H1 (cell line): Measurements from ENCODE around the gene REC8.

Source experiments
- EGR1 ChIP-seq: IDR thresholded peaks from 2 replicates; pipeline ENCODE4 v1.6.1; 2011; ENCODE audit warnings: low read depth, low read length, borderline replicate concordance
- EZH2 ChIP-seq: fragments of 200-600 bp; sonication (generic); IDR thresholded peaks from 2 replicates; pipeline ENCODE4 v1.7.1; 2012; ENCODE audit warnings: low read depth, mild to moderate bottlenecking, moderate library complexity, low read length, inconsistent platforms; ENCODE audit not compliant: severe bottlenecking
- FOSL1 ChIP-seq: IDR thresholded peaks from 2 replicates; pipeline ENCODE4 v1.6.1; 2011; ENCODE audit warnings: mild to moderate bottlenecking, low read depth, low read length, moderate library complexity; ENCODE audit not compliant: insufficient read depth
- SIN3A ChIP-seq, 2 experiments: IDR thresholded peaks in 1 of 2; conservative IDR thresholded peaks in 1 of 2; 2 replicates each; pipeline ENCODE4 v1.6.1; 2011 to 2012; ENCODE audit warnings: low read length in 2 of 2, improper control_type of control experiment in 1 of 2, low read depth in 1 of 2, mild to moderate bottlenecking in 1 of 2

DNA sequence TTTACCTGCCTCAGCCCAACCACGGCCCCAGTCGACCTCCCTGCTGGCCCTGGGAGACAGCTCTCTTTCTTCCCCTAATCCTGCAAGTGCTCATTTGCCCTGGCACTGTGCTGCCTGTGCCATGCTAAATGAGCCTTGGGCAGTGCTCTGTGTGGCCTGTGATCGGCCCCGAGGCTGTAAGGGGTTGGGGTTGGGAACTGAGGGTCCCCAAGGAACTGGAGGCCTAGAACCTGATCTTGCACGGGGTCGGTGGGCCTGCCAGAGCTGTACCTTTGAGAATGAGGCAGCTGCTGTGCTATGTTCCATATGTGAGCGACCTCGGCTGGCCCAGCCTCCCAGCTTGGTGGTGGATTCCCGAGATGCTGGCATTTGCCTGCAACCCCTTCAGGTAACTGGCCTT, 21.8 kb upstream of the REC8 start:
- TF ChIP-seq SIN3A (conservative IDR thresholded peaks at IDR 0.05 in 1 of 2, IDR thresholded peaks at IDR 0.05 in 1 of 2; ENCODE audit: low read depth in 1 of 2, low read length in 2 of 2), result no peak
- no peak for TF ChIP-seq EZH2
- no peak for TF ChIP-seq EGR1
- no peak for TF ChIP-seq FOSL1
